Lower lobe of right lung (tissue), 2 donors: ENCODE results near the gene NRXN3. TPM values are rescaled to one million over a fixed set of nuclear protein-coding genes. Genes with fewer than 3 reads are reported as not detected.

Experiments
- ATAC-seq, 2 donors: fragments of 200-7000 bp; cut with Tn5 transposase; one replicate each; pipeline ENCODE4 v1.9.1; 2020 to 2022; ENCODE audit warnings: mild to moderate bottlenecking in 2 of 2, moderate library complexity in 2 of 2
- DNase-seq: peaks from one replicate; pipeline ENCODE4 v3.0.0-alpha.2; 2020
- H3K27ac ChIP-seq: fragments of 200-600 bp; one replicate; pipeline ENCODE4 v1.8.0; 2022
- H3K27me3 ChIP-seq: fragments of 200-600 bp; one replicate; pipeline ENCODE4 v1.8.0; 2022; ENCODE audit warnings: low read depth
- H3K36me3 ChIP-seq: fragments of 200-600 bp; one replicate; pipeline ENCODE4 v1.8.0; 2022; ENCODE audit warnings: mild to moderate bottlenecking
- H3K4me1 ChIP-seq: fragments of 200-600 bp; one replicate; pipeline ENCODE4 v1.8.0; 2022
- H3K4me3 ChIP-seq: fragments of 200-600 bp; one replicate; pipeline ENCODE4 v1.8.0; 2022; ENCODE audit warnings: mild to moderate bottlenecking
- H3K9me3 ChIP-seq: fragments of 200-600 bp; one replicate; pipeline ENCODE4 v1.8.0; 2022
- CTCF ChIP-seq: fragments of 200-600 bp; IDR thresholded peaks from one replicate; pipeline ENCODE4 v1.8.0; 2022; ENCODE audit warnings: antibody characterized with exemption, mild to moderate bottlenecking
- intact Hi-C: fragments of 100-400 bp; cut with DNase I; formaldehyde crosslinking; loops from one replicate; pipeline ENCODE4 v1.11.0; 2022
- total RNA-seq: library from RNA; stranded (reverse); fragmentation: NEBNext Ultra II Directional; extraction: Animal tissue kit (Norgen Biotek cat#: 25700); gene quantifications from one replicate; pipeline ENCODE4 v1.2.1, GENCODE V29; 2021
- donor health status: DM: no; HTN: yes; CAD: no; lungs with severe emphysema.

Gene NRXN3
- total RNA-seq, 1 donor from 2014 or later, result 9.0 TPM

GRCh38 chr14:79701371-79701770, 1531.2 kb downstream of the NRXN3 start:
- Histone ChIP-seq H3K36me3 (no peaks in the 10 kb centered on the region), H3K9me3 (no peaks in the 10 kb centered on the region), H3K27ac (no peak overlapping the region), H3K4me1 (no peaks in the 10 kb centered on the region), H3K27me3 (no peaks in the 10 kb centered on the region), H3K4me3 (no peak overlapping the region)
- intact Hi-C loops, result no loop called here
- no peak for TF ChIP-seq CTCF
- DNase-seq (no peak), ATAC-seq (no peak)

- H3K4me1 ChIP-seq, result no peaks in the 10 kb centered on the region
- H3K36me3 ChIP-seq, result no peaks in the 10 kb centered on the region
- H3K4me3 ChIP-seq, result no peak overlapping the region
- DNase-seq, result no peak
- no peak for ATAC-seq
- intact Hi-C loops, result no loop called here
- H3K27ac ChIP-seq, result no peak overlapping the region
- H3K9me3 ChIP-seq, result no peaks in the 10 kb centered on the region
- no peak for TF ChIP-seq CTCF
- H3K27me3 ChIP-seq, result no peaks in the 10 kb centered on the region
Observed at GRCh38 chr14:79702197-79702596, 1532.0 kb downstream of the NRXN3 start.

GRCh38 chr14:79703209-79703608, 1533.0 kb downstream of the NRXN3 start:
- no peaks in the 10 kb centered on the region for H3K4me1 ChIP-seq
- H3K9me3 ChIP-seq, result no peaks in the 10 kb centered on the region
- DNase-seq, result no peak
- TF ChIP-seq CTCF, result no peak
- ATAC-seq, result no peak
- H3K27me3 ChIP-seq, result no peaks in the 10 kb centered on the region
- no peaks in the 10 kb centered on the region for H3K36me3 ChIP-seq
- intact Hi-C loops, result no loop called here
- no peak overlapping the region for H3K27ac ChIP-seq
- no peak overlapping the region for H3K4me3 ChIP-seq

GRCh38 chr14:79704041-79704807, 1534.1 kb downstream of the NRXN3 start:
- no peak for TF ChIP-seq CTCF
- Histone ChIP-seq H3K27ac (no peak overlapping the region), H3K9me3 (no peaks in the 10 kb centered on the region), H3K4me1 (no peaks in the 10 kb centered on the region), H3K36me3 (no peaks in the 10 kb centered on the region), H3K4me3 (no peak overlapping the region), H3K27me3 (no peaks in the 10 kb centered on the region)
- no peak for ATAC-seq
- DNase-seq, result no peak
- intact Hi-C loops, result no loop called here

GRCh38 chr14:79705126-79705894, 1535.1 kb downstream of the NRXN3 start:
- DNase-seq (no peak), ATAC-seq (no peak)
- H3K9me3 ChIP-seq, result no peaks in the 10 kb centered on the region
- TF ChIP-seq CTCF, result no peak
- no peaks in the 10 kb centered on the region for H3K36me3 ChIP-seq
- intact Hi-C loops, result no loop called here
- no peak overlapping the region for H3K27ac ChIP-seq
- no peak overlapping the region for H3K4me3 ChIP-seq
- H3K4me1 ChIP-seq, result no peaks in the 10 kb centered on the region
- H3K27me3 ChIP-seq, result no peaks in the 10 kb centered on the region
